ENCODE measurements around the gene NAALAD2. TPM values are rescaled to one million over a fixed set of nuclear protein-coding genes. Genes with fewer than 3 reads are reported as not detected.
A peak's percentile ranks its signal among the peaks of the same experiment; 100 is the strongest.
"Not testable (repeated sequence)": the region's sequence is repeated elsewhere in the genome, so short reads cannot be mapped to it uniquely, and the experiment has no call there.

Gene NAALAD2
- total RNA-seq = not detected

DNA sequence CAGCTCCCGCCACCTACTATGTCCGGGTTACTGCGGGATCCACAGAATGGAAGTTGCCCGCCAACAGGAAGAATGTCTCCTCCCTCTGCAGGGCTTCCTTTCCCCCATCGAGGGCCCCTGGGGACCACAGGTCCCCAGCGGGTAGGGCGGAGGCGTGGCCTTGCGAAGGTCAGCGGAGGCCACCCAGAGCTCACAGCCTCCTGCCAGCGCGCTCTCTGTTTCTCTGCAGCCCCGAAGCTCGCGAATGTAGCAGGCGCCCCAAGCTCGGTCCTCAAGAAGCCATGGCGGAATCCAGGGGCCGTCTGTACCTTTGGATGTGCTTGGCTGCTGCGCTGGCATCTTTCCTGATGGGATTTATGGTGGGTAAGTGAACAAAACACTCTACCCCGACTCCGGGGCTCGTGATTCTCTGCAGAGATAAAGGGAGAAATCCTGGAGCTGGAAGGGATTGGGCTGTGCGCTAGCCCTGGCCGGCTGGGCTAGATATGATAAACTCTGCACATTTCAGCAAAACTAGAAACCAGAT lies at the start of gene NAALAD2:
NAALAD2 (plus strand) TSS at position 186 of the 526 bp plus-strand sequence; CDS start at position 282, 96 bp downstream.
- Mint-ChIP-seq H3K36me3 (ENCODE audit: low read depth) (no peaks in the 10 kb centered on the region), H3K27me3 (ENCODE audit: low read depth) (peaks cover 38% of the 10 kb centered on the region), H3K4me3 (peak within 1 kb of the TSS; percentile 59), H3K4me1 (ENCODE audit: low read depth) (peaks cover 13% of the 10 kb centered on the region), H3K9me3 (ENCODE audit: insufficient read depth) (no peaks in the 10 kb centered on the region), H3K27ac (no peak within 1 kb of the TSS)
- CTCF ChIA-PET = interaction anchor here (0.6 kb wide), 1 partner anchor 9 kb away, joined by 3 read pairs; no protein-coding TSS in a partner anchor
- POLR2A ChIA-PET = no interaction called here
- DNase-seq (no peak), ATAC-seq (peak; percentile 44)

DNA sequence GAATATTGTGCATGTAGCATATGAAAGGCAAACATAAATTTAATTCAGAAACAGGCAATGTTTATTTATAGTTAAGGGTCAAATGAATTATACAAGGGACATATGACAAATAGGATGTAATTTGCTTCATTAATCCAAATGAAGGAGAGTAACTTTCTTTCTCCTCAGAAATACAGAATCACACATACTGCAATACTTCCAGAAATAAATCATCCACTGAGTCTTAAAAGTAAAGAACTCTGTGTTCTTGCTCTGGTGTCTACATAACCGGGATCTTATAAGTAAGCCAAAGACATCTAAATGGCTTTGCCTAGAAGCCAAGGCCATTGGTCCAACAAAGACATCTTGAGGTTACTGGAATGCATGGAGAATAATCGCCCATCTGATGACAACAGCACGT lies 48.8 kb upstream of the NAALAD2 start, which contains the start of gene UBTFL1:
UBTFL1 (plus strand) TSS at position 301 of the 400 bp plus-strand sequence; CDS start at position 301, 0 bp downstream.
- DNase-seq; H3K4me3 Mint-ChIP-seq; H3K27me3 Mint-ChIP-seq (ENCODE audit: low read depth); CTCF ChIA-PET; H3K9me3 Mint-ChIP-seq (ENCODE audit: insufficient read depth); H3K27ac Mint-ChIP-seq; ATAC-seq; H3K4me1 Mint-ChIP-seq (ENCODE audit: low read depth); H3K36me3 Mint-ChIP-seq (ENCODE audit: low read depth); POLR2A ChIA-PET: not testable (repeated sequence)

DNA sequence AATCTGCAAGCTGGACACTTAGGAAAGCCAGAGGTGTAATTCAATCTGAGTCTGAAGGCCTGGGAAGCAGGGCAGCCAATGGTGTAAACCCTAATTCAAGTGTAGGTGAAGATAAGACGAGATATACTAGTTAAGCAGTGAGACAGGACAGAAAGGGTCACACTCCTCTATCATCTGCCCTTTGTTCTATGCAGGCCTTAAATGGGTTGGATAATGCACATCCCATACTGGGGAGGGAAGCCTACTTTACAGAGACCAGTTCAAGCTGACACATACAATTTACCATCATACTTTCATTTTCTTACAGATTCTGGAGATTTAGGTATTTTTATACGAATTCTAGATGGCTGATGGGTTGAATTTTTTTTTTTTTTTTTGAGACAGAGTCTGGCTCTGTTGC lies 45.7 kb upstream of the NAALAD2 start:
- H3K4me1 Mint-ChIP-seq (ENCODE audit: low read depth); H3K9me3 Mint-ChIP-seq (ENCODE audit: insufficient read depth); ATAC-seq; DNase-seq; POLR2A ChIA-PET; H3K27me3 Mint-ChIP-seq (ENCODE audit: low read depth); H3K36me3 Mint-ChIP-seq (ENCODE audit: low read depth); H3K4me3 Mint-ChIP-seq; H3K27ac Mint-ChIP-seq; CTCF ChIA-PET: not testable (repeated sequence)

DNA sequence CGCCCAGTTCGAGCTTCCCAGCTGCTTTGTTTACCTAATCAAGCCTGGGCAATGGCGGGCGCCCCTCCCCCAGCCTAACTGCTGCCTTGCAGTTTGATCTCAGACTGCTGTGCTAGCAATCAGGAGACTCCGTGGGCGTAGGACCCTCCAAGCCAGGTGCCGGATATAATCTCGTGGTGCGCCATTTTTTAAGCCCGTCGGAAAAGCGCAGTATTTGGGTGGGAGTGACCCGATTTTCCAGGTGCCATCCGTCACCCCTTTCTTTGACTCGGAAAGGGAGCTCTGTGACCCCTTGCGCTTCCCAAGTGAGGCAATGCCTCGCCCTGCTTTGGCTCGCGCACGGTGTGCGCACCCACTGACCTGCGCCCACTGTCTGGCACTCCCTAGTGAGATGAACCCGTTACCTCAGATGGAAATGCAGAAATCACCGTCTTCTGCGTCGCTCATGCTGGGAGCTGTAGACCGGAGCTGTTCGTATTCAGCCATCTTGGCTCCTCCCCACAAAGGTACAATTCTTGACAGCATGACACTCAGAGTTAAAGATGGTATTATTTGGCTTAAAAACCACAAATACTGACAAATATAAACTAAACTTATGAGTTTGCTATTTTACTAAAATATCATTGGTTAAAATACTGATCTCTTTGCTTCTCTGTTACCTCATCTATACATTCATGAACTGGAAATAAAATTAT lies 39.1 kb upstream of the NAALAD2 start:
- H3K4me1 Mint-ChIP-seq (ENCODE audit: low read depth); H3K36me3 Mint-ChIP-seq (ENCODE audit: low read depth); POLR2A ChIA-PET; DNase-seq; H3K27me3 Mint-ChIP-seq (ENCODE audit: low read depth); CTCF ChIA-PET; H3K27ac Mint-ChIP-seq; H3K4me3 Mint-ChIP-seq; ATAC-seq; H3K9me3 Mint-ChIP-seq (ENCODE audit: insufficient read depth): not testable (repeated sequence)

DNA sequence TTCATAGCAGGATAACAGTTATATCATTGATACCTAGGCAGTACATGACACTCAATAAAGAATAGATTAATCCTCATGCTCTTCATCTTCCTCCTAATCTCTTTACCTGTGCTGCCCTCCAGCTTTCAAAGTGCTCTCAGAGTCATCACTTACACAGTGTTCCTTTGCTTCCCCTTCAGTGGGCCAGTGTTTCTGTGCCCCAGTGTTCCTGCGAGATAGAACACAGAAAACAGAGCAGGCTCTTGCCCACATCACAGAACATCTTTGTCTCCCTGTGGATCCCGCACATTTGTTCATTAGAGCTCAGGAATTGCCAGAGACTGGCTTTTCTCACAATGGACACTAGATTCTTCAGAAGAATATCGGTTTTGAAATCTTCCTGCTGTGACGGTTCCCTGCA lies 36.2 kb upstream of the NAALAD2 start:
- ATAC-seq, CTCF ChIA-PET, POLR2A ChIA-PET: not testable (repeated sequence)

DNA sequence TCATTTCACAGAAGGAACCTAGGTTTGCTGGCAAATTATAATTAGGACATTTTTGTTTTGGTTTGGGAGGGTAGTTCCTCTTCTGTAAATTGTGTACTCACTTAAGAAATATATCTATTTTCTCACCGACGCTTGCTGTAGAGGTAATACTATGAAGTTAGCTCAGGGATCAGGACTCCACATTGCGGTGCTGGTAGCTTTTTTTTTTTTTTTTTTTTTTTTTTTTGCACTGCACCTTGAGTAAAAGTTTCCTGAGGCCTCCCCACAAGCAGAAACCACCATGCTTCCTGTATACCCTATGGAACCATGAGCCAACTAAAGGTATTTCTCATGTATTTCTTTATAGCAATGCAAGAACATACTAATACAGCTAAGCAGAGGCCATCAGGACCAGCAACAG lies 34.0 kb upstream of the NAALAD2 start:
- H3K27ac Mint-ChIP-seq = no peak overlapping the region

More for the DNA sequence above, 36.2 kb upstream of the NAALAD2 start:
- H3K36me3 Mint-ChIP-seq (ENCODE audit: low read depth); H3K4me3 Mint-ChIP-seq; H3K27me3 Mint-ChIP-seq (ENCODE audit: low read depth); H3K4me1 Mint-ChIP-seq (ENCODE audit: low read depth); H3K27ac Mint-ChIP-seq; H3K9me3 Mint-ChIP-seq (ENCODE audit: insufficient read depth); DNase-seq: not testable (repeated sequence)

DNA sequence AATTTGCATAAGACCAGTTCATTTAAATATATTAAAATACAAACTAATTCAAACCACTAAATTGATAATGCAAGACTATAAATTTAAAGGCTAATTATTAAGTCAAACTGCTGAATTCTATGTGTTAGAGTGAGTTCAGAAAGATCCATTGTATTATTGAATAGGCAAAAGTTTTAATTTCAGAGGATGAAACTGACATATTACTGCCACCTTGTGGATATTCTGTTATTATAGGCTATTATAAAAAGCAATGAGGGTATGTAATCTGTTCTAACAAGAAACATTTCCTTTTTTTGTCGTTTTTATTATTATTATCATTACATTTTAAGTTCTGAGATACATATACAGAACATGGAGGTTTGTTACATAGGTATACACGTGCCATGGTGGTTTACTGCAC lies 20.9 kb upstream of the NAALAD2 start:
- POLR2A ChIA-PET = no interaction called here
- H3K27ac Mint-ChIP-seq = no peak overlapping the region
- no peaks in the 10 kb centered on the region for H3K27me3 Mint-ChIP-seq (ENCODE audit: low read depth)
- H3K9me3 Mint-ChIP-seq (ENCODE audit: insufficient read depth) = no peaks in the 10 kb centered on the region
- H3K4me1 Mint-ChIP-seq (ENCODE audit: low read depth) = no peaks in the 10 kb centered on the region
- H3K4me3 Mint-ChIP-seq = no peak overlapping the region
- CTCF ChIA-PET = no interaction called here
- H3K36me3 Mint-ChIP-seq (ENCODE audit: low read depth) = no peaks in the 10 kb centered on the region
- DNase-seq (no peak), ATAC-seq (no peak)

More for the DNA sequence above, 34.0 kb upstream of the NAALAD2 start:
- H3K4me1 Mint-ChIP-seq (ENCODE audit: low read depth) = peaks cover 5% of the 10 kb centered on the region
- no peaks in the 10 kb centered on the region for H3K27me3 Mint-ChIP-seq (ENCODE audit: low read depth)
- ChIA-PET POLR2A (no interaction called here), CTCF (no interaction called here)
- no peaks in the 10 kb centered on the region for H3K36me3 Mint-ChIP-seq (ENCODE audit: low read depth)
- no peak for ATAC-seq
- H3K9me3 Mint-ChIP-seq (ENCODE audit: insufficient read depth) = no peaks in the 10 kb centered on the region
- DNase-seq = no peak
- H3K4me3 Mint-ChIP-seq = no peak overlapping the region

DNA sequence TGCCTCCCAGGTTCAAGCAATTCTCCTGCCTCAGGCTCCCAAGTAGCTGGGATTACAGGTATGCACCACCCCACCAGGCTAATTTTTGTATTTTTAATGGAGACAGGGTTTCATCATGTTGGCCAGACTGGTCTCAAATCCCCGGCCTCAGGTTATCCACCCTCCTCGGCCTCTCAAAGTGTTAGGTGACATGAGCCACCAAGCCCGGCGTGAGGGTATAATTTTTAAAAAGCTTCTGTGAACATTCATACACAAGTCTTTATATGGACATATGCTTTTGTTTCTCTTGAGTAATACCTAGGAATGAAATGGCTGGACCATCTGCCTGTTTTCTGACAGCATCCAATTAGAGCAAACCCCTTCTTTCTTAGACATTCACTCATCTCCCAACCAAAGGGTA lies 14.3 kb upstream of the NAALAD2 start:
- Mint-ChIP-seq H3K4me3 (no peak overlapping the region), H3K4me1 (ENCODE audit: low read depth) (no peaks in the 10 kb centered on the region), H3K36me3 (ENCODE audit: low read depth) (no peaks in the 10 kb centered on the region), H3K27ac (no peak overlapping the region), H3K9me3 (ENCODE audit: insufficient read depth) (no peaks in the 10 kb centered on the region), H3K27me3 (ENCODE audit: low read depth) (no peaks in the 10 kb centered on the region)
- ATAC-seq = no peak
- ChIA-PET CTCF (no interaction called here), POLR2A (no interaction called here)
- DNase-seq = no peak

DNA sequence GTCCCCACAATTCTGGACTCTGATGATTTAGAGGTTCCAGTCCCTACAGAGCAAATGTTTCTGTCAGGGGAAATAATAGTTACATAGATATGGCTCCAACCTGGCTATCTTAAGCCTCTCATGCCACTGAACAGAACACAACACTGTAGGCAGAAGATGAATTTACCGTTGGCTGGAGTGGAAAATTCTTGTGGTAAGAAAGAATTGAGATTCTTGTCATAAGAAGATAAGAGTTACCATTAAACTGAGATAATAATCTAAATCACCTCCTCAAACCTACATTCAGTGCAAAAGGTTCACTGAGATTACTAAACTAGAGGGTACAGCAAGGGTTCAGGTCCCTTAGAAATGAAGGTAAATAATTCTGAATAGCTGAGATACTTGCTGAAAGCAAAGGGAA lies 10.1 kb upstream of the NAALAD2 start:
- Mint-ChIP-seq H3K9me3 (ENCODE audit: insufficient read depth) (no peaks in the 10 kb centered on the region), H3K36me3 (ENCODE audit: low read depth) (no peaks in the 10 kb centered on the region), H3K4me3 (no peak overlapping the region), H3K27ac (no peak overlapping the region), H3K4me1 (ENCODE audit: low read depth) (no peaks in the 10 kb centered on the region), H3K27me3 (ENCODE audit: low read depth) (peaks cover 3% of the 10 kb centered on the region)
- POLR2A ChIA-PET = no interaction called here
- no peak for DNase-seq
- CTCF ChIA-PET = no interaction called here
- no peak for ATAC-seq

DNA sequence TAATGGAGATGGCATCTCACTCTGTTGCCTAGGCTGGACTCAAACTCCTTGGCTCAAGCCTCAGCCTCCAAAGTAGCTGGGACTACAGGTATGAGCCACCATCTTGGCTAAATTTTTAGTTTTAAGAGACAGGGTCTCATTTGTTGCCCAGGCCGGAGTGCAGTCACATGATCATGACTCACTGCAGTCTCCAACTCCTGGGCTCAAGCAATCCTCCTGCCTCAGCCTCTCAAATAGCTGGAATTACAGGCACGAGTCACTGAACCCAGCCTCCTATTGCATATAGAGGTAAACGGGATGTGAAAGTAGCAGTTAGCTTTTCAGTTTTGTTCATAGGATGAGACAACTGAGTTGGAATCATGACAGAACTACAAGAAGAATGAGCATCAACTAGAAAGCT lies 9.5 kb upstream of the NAALAD2 start:
- Mint-ChIP-seq H3K36me3 (ENCODE audit: low read depth) (no peaks in the 10 kb centered on the region), H3K9me3 (ENCODE audit: insufficient read depth) (no peaks in the 10 kb centered on the region), H3K27me3 (ENCODE audit: low read depth) (peaks cover 3% of the 10 kb centered on the region), H3K27ac (no peak overlapping the region), H3K4me1 (ENCODE audit: low read depth) (no peaks in the 10 kb centered on the region), H3K4me3 (no peak overlapping the region)
- CTCF ChIA-PET = interaction anchor here (0.6 kb wide), 1 partner anchor 10 kb away, joined by 3 read pairs; the partner anchor contains the start of gene NAALAD2
- POLR2A ChIA-PET = no interaction called here
- DNase-seq (no peak), ATAC-seq (no peak)

DNA sequence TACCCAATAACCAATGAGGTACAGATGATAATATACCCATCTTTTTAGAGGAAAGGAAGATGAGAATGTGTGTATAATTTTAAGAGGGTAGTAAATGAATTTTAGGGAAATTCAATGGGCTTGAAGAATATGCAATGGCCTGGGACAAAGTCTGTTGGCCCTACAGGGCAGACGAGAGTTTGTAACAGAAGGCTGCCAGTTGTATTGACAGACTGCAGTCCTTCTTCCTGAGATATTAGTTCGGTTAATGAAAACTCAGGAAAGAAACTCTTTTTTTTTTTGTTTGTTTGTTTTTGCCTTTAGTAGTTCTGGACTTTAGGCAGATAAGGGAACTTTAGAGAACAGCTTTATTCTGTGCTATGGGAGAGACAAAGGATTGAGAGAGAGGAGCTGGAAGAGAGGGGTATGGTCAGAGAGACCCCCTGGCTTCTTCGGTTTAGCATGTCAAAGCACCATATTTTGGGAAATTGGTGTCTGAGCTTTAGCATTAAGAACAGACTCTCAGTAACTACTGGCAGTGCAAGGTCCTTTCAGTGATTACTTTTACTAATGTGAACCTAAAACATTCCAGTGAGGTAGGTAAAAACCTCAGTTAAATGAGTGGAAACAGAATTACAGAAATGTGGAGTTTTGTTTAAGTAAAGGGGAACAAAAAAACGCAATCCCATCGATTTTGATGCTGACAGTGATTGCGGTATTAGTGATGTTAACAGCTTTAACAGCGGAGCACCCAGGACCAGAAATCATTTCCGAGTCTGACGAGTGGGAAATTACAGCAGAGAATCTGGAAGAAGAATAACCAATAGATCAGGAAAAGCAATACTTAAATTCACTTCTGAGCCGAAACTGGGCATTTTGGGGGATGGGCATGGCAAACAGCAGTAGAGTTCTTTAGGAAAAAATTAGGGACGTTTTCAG lies 644 bp upstream of the NAALAD2 start:
- Mint-ChIP-seq H3K4me1 (ENCODE audit: low read depth) (peaks cover 13% of the 10 kb centered on the region), H3K9me3 (ENCODE audit: insufficient read depth) (no peaks in the 10 kb centered on the region), H3K27me3 (ENCODE audit: low read depth) (peaks cover 38% of the 10 kb centered on the region), H3K4me3 (peak overlapping the region; percentile 28), H3K27ac (no peak overlapping the region), H3K36me3 (ENCODE audit: low read depth) (no peaks in the 10 kb centered on the region)
- ChIA-PET CTCF (no interaction called here), POLR2A (no interaction called here)
- no peak for ATAC-seq
- no peak for DNase-seq

DNA sequence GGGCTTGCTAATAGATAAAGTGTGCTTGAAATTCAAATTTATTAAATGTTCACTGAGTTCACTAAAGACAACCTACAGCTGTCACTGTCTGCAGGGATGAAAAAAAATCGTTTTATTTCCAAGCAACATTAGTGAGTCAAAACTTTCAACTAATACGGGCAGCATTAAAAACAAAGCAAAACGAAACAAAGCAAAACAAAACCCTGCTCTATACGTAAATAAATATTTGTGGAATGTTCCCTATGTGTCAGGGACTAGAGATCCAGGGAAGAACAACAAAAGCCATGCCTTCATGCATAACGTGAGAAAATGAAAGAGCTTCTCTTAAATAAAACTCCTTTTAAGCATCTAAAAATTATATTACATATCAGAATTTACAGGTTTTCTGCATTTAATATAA lies 553 bp downstream of the NAALAD2 start:
- H3K36me3 Mint-ChIP-seq (ENCODE audit: low read depth) = no peaks in the 10 kb centered on the region
- H3K27ac Mint-ChIP-seq = no peak overlapping the region
- peaks cover 37% of the 10 kb centered on the region for H3K27me3 Mint-ChIP-seq (ENCODE audit: low read depth)
- ATAC-seq (no peak), DNase-seq (no peak)
- ChIA-PET CTCF (interaction anchor here (0.6 kb wide), 1 partner anchor 10 kb away, joined by 3 read pairs; no protein-coding TSS in a partner anchor), POLR2A (no interaction called here)
- H3K4me1 Mint-ChIP-seq (ENCODE audit: low read depth) = peaks cover 13% of the 10 kb centered on the region
- peak overlapping the region; percentile 59 for H3K4me3 Mint-ChIP-seq
- H3K9me3 Mint-ChIP-seq (ENCODE audit: insufficient read depth) = no peaks in the 10 kb centered on the region
